HG02852 (cell line): Measurements from ENCODE around the gene SLC38A10.

Experiments used
- ATAC-seq: cut with Tn5 transposase; IDR thresholded peaks from one replicate; pipeline ENCODE4 v1.9.1; 2021; ENCODE audit warnings: mild to moderate bottlenecking, moderate library complexity; ENCODE audit not compliant: unreplicated experiment

Gene SLC38A10

DNA sequence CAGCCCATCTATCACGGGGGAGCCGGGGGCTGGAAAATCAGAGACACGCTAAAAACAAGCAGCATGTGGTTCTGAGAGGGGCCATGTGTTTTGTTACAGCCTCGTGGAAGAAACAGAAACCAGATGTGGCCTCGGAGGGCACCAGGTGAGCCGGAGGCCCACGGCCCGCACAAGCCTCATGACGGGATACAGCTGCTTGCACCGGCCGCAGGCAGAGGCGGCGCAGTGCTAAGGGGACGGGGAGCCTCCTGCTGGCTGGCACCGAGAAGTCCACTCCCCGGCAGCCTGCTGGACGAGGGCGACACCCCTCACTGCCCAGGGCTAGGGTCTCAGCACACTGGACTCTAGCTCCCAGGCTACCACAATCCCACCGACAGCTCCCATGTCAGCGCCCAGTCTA lies 36.8 kb downstream of the SLC38A10 start:
- ATAC-seq = no peak

DNA sequence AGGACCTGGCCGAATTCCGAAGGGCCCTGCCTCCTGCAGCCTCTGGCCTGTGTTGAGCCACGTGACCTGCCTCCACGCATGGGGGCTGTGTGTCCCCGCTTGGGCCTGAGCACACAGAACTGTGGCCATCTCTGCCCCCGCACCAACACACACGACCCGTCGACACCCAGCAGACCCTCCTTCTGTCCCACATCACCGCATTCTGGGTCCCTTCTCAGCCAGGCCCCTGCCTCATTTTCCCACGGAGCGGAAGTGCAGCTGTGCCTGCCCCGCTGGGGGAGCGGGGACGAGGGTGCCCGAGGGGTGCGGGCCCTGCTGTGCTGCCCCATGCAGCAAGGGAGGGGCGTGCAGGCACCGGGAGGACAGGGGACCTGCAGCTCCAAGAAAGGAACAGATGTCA lies 37.6 kb downstream of the SLC38A10 start:
- no peak for ATAC-seq

DNA sequence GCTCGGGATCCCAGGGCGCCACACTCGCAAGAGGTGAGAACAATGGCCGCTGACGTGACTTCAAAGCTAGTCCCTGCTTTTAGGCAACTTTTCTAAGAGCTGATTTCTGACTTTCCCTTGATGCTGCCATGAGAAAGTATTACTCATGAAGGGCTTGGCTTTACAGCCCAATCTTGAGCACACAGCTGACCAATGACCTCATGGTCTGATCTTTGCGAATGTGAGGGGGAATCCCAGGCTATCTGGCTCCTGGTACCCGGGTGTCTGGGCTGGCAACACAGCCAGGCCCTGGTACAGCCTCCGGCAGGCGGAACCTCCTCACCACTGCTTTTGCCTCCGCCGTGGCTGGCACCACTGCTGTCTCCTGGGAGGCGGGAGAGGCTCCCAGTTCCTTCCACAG lies 38.5 kb downstream of the SLC38A10 start:
- ATAC-seq = no peak

DNA sequence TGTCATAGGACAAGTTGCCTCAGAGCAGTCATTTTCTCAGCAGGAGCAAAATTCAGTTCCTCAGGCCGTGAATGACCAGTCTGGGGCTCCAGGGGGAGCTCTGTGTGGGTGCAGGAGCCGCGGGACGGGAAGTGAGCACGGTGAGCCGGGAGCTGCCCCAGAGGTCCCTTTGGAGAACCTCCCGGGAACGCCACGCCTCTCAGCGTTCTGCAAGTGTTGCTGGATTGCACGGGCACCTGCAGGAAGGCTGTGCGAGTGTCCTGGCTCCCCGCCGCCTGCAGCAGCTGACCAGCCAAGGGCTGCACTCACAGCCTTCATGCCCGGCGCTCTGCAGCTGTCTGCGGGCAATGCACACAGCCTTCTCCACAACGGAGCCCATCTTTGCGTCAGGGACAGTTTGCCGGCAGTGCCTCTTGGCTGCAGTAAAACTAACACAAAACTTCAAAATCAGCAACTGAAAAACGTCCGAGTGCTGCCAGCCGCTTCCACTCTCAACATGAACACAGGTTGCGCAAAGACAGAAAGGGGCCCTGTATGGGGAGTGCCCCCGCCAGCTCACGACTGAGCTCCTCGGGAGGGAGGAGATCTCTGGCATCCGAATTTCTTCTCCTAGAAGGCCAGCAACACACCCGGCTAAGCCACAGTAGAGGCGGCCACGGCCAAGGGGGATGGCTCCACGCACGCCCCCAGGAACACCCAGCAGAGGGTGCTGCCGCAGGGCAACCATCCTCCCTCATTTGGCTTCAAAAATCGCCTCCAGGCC lies 40.0 kb downstream of the SLC38A10 start:
- no peak for ATAC-seq

DNA sequence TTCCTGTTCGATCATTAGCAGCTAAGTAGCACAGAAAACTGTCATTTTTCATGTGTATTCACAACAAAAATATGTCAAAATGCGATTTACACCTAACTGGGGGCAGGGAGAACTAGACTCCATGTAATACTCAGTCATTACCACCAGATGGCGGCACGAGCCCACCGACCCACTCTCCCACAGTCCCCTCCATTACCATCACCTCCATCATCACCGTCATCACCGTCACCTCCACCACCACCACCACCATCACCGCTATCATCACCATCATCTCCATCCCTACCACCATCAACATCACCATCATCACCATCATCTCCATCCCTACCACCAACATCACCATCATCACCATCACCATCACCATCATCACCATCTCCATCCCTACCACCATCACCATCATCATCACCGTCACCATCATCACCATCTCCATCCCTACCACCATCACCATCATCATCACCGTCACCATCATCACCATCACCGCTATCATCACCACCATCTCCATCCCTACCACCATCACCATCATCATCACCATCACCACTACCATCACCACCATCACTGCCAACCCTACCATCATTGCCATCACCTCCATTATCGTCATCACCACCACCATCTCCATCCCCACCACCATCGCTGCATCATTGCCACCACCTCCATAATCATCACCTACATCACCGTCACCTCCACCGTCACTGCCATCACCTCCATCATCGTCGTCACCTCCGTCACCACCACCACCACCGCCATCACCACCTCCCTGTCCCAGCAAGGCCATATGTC lies 41.6 kb downstream of the SLC38A10 start:
- no peak for ATAC-seq

DNA sequence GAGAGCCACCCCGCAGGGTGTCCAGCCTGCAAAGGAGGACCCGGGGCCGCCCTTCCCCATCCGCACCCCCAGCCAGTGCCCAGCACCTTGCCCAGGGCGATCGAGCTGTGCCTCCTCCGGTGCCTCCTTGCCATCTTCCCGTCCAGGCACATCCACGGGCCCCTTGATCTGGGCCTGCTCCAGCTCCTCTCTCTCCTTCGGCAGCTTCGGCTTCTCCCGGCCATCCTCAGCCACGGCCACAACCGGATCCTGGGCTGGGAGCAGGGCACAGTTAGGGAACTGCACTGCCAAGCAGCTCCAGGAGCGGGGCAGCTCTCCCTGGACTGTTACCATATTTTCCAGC lies 42.1 kb downstream of the SLC38A10 start:
- ATAC-seq = no peak

DNA sequence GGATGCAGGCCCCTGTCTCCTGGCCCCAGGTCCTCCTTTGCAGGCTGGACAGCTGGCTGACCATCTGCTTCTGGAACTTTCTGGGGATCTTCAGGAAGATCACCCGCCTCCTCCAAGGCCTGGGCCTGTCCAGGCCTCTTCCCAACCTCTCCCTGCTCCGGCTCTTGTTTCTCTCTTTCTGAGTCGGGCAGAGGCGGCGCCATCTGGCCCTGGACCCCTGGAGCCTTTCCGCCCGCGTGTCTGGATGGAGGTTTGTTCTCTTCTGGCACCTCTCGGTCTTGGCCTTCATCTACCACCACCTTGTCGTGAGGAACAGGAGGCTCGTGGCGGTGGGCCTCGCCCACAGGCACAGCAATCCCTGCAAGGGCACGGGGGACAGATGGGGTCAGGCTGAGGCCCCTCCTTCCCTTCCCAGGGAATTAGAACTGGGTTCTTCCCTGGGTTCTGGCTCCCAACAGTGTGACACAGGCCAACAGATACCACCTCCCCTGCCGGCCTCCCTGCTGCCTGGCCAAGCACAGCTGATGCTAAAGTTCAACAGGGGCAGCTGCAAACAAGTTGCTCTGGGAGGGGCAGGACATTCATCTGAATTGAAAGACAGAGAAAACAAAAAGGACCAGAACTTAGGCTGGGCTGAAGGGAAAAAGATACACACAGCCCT lies 42.7 kb downstream of the SLC38A10 start:
- no peak for ATAC-seq

DNA sequence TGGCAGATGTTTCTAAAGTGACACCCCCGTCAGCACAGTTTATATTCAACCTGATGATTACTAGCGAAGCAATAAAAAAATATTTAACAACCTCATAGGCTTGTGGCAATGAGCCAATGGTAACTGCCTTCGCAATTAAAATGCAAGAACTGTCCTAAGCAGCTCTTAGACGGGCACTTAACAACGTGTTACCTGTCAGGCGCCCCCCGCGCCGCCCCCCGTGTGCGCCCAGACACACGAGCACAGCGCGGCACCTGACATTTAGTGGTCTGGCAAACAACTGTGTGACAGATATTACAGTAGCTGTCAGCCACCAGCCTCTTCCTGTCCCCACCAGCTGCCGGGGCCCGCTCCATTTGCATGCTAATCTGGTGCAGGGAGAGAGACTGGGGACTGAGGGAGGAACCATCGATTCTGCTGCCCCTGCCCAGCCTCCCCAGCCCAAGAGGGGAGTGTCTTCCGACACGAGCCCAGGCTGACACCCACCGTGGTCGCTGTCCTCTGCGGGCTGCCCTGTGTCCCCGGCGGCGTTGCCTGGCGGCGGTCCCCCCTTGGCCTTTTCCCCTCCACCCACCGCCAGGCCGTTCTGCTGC lies 43.3 kb downstream of the SLC38A10 start:
- ATAC-seq = no peak

DNA sequence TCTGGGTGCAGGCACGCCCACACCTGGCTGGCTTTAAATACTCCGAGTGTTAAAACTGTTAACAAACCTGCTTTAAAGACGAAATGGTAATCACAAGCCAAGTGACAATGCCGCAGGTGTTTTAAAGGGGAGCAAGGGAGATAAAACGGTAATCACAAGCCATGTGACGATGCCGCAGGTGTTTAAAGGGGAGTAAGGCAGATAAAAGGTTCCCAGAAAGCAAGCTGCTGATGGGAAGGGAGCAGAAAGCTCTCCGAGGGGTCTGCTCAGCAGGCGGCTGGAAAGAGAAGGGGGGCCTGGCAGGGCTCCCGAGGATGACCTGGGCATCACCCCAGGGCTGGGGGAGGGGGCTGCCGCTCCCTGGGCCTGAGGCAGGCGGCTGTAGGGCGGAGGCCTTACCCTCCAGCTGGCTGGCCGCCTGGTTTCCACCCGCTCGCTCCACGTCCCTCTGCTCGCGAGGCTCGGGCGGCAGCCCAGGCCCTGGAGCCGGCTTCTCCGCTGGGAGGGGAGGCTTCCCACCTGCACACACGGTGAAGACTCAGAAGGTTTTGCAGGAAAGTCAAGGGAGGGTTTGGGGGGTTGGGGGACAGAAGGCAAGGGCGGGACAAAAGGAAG lies 43.9 kb downstream of the SLC38A10 start:
- no peak for ATAC-seq

DNA sequence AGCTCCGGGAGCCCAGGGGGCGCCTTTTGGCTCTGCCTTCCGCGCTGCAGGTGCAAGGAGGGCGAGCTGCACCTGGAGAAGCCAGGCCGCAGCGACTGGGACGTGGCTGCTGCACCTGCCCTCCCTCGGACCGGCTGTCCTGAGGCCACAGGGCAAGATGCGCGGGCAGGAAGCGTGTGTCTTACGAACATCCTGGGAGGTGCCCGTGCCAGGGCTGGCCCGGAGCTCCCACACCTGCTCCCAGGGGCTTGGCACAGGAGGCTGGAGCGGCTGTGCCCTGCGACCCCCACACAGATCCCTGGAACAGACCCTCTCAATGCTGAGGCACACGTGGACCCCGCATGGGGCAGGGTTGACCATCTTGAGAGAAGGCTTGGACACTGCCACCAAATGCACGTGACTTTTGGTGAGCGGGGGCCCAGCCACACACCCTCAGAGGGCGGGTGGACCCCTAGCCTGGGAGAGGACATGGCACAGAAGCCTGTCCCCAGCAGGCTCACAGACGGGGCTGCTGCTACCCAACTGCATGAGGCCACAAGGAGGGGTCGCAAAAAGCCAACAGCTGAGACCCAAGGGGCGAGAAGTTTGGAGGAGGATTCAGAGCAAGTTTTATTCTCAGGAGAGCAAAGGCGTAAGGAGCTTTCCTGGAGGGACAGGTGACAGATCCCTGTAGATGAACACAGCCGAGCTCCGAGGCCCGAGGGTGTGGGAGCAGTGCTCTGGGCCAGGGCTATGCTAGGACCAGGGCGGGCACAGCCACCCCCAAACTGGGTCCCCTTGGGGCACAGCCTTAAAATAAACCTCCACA lies 44.6 kb downstream of the SLC38A10 start:
- no peak for ATAC-seq

DNA sequence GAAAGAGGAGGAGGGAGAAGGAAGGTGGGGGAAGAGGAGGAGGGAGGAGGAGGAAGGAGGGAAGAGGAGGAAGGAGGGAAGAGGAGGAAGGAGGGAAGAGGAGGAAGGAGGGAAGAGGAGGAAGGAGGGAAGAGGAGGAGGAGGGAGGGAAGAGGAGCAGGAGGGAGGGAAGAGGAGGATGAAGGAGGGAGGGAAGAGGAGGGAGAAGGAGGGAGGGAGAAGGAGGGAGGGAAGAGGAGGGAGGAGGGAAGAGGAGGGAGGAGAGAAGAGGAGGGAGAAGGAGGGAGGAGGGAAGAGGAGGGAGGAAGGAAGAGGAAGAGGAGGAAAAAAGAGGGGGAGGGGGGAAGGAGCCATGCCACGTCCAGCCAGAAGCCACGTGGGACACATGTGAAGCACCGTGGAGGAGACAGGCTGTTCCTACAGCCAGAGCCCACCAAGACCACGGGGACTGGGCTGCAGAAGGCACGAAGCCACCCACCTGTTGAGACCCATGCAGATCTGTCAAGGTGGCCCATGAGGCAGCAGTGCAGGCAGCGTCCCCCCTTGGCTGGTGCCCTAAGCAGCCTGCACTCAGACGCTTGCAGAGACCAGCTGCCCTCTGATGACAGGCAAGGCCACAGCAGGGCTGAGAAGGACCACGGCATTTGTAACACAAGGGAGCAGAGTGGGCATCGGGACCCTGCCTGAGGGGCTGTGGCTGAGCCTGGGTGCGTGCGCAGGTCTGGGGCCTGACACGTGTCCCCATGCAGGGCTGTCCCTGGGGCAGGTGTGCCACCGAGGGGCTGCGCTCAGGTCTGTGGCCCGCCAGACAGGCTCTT lies 45.7 kb downstream of the SLC38A10 start:
- no peak for ATAC-seq

DNA sequence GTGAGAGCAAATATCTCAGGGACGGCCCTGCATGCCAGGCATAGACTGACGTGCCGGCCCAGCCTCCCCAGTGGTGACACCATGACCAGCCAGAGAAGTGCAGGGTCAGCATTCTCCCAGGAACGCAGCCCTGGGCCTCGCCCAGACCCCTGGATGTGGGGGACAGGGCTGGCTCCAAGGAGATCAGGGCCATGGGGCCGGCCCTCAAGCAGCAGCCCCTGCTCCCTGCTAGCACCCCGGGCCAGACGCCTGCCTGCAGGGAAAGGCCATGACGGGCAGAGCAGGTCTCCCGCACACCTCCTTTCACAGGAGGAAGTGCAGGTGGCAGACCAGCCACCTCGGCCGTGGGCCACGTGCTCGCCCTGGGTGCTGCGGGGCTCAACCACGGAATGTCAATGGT lies 46.5 kb downstream of the SLC38A10 start:
- no peak for ATAC-seq

DNA sequence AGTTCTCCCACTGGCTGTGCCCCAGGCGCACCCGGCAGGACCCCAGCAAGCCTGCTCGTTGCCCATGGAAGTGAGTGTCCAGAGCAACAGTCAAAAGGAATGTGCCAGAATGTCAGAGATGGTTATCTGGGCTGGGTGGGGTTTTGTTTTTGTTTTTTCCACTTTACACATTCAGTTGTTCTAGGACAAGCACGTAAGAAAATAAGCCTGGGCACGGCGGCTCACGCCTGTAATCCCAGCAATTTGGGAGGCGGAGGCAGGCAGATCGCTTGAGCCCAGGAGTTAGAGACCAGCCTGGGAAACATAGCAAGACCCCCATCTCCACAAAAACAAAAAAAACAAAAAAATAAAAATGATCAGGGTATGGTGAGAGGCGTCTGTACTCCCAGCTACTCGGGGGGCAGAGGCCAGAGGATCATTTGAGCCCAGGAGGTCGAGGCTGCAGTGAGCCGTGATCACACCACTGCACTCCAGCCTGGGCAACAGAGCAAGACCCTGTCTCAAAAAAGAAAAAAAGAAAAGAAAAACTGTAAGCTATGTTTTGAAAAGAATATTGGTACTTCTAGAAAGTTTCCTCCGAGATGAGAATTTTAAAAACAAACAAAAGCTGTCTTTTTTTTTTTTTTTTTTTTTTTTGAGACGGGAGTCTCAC lies 47.6 kb downstream of the SLC38A10 start:
- ATAC-seq = no peak

DNA sequence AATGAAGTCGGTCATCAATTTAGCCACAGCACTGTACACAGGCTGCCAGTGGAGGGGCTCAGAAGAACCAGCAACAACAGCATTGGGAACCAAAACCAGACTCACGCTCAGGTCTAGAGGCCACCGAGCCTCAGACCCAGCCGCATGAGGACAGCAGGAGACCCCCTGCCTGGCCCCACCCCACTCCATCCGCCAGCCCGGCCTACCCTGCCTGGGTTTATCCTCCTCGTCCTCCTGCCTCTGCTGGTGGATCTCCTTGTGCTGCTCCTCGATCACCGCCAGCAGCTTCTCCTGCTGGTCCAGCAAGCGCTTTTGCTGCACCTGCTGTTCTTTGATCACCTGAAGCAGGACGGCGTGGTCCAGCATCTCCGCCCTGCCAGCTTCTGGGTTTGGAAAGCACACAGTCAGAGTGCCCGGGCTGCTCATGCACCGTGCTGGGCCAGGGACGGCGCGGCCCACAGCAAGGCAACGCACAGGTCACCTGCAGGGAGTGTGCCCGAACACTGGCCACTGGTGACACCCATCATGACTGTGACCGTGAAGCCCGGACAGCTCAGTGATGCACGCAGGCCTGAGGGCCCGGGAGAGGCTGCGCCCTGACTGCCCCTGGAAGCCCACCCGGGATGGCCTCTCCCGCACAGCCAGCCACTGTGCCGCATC lies 48.3 kb downstream of the SLC38A10 start:
- ATAC-seq = no peak

DNA sequence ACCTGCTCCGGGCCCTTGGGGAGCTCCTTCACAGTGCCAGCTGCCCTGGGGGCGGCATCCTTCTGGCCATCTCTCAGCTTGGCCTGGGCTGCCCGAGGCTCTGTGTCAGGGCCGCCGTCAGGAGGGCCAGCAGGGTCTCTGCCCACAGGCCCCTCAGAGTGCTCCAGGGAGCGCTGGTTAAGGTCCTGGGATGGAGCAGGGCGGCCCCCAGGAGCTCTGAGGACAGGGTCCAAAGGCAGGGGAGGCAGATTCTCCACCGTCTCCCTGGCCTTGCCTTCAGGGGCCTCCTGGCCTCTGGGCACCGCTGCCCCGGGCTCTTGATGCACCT lies 48.8 kb downstream of the SLC38A10 start:
- ATAC-seq = no peak

DNA sequence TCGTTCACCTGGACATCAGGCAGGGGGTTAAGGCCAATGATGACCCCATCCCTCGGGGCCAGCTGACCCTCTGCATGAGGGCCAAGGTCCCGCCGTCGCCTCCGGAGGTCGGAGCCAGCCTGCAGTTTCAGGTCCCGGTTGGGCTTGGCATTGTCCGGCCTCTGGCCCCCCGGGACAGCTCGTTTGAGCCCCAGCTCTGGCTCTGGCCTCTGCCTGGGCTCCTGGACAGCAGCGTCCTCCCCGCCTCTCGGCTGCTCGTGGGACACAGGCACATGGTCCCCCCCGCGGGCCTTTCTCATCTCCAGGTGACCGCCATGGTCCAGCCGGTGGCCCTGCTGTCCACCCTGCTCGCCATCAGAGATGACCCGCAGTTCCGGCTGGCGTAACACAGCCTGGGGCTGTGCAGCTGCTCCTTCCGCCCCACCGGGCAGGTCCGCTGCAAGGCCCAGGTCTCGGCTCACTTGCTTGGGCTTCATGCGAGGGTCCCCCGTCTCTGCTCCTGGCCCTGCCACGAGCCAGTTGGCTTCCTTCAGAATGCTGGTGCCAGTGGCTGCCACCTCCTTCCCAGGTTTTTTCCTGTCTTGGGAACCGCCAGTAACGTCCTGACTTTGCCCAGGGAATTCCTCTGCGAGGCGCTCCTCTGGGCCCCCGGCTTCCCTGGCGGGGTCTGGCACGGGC lies 49.3 kb downstream of the SLC38A10 start:
- no peak for ATAC-seq

DNA sequence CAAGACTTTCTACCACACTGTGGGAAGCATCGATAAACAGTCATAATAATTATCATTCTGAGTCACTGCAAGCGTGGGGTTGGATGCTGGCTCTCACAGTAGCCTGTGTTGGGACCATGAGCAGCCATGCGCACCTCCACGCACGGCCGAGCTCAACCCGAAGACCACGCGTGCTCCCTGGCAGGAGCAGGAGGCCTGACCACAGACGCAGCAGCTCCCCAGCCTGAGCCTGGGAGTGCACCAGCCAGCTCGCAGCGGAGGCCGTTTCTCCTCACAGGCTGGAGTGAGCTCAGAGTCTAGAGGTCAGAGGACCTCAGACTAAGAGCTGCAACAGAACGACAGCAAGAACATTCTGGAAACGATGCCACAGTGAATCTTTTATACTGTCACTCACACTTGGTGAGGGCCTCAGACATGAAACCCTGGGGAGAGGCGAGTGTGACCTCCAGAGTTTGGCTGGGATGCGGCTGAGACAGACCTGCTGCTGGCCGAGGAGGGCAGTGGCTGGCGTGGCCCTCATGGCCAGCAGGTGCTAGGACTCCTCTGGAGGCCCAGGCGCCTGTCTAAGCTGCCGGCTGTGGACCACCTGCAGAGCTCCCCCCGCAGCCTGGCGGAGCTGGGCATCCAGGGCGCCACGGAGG lies 50.0 kb downstream of the SLC38A10 start:
- no peak for ATAC-seq
